Activated naive CD8-positive, alpha-beta T cell treated with anti-CD3 and anti-CD28 coated beads, Interleukin-2, amount 50 U/mL, for 24 hours (primary cell): ENCODE data around the gene MGST1.

Experiments used
- ATAC-seq: fragments of 150-1000 bp; cut with Tn5 transposase; one replicate; pipeline ENCODE4 v1.10.0; 2021
- DNase-seq: peaks from one replicate; pipeline ENCODE4 v3.0.0; 2021
- H3K27ac Mint-ChIP-seq: one replicate; pipeline ENCODE4 v1.8.0; 2021; ENCODE audit warnings: mild to moderate bottlenecking, mixed read lengths
- H3K27me3 Mint-ChIP-seq: one replicate; pipeline ENCODE4 v1.8.0; 2021; ENCODE audit warnings: mixed read lengths
- H3K36me3 Mint-ChIP-seq: one replicate; pipeline ENCODE4 v1.8.0; 2021; ENCODE audit warnings: low read depth, mixed read lengths
- H3K4me1 Mint-ChIP-seq: one replicate; pipeline ENCODE4 v1.8.0; 2021; ENCODE audit warnings: mixed read lengths
- H3K4me3 Mint-ChIP-seq: one replicate; pipeline ENCODE4 v1.8.0; 2021; ENCODE audit warnings: mild to moderate bottlenecking, moderate library complexity, mixed read lengths
- H3K9me3 Mint-ChIP-seq: one replicate; pipeline ENCODE4 v1.8.0; 2021; ENCODE audit warnings: mixed read lengths

MGST1 gene, protein sequence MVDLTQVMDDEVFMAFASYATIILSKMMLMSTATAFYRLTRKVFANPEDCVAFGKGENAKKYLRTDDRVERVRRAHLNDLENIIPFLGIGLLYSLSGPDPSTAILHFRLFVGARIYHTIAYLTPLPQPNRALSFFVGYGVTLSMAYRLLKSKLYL

GRCh38 chr12:16347391-16348298 lies at the start of gene MGST1:
Gene MGST1 (plus strand): TSS chr12:16347645. CDS start chr12:16354253, 6,608 bp downstream.
- H3K4me3 Mint-ChIP-seq = no peak within 1 kb of the TSS
- peaks cover 1% of the 10 kb centered on the region for H3K4me1 Mint-ChIP-seq
- H3K36me3 Mint-ChIP-seq = no peaks in the 10 kb centered on the region
- ATAC-seq = no peak
- no peak within 1 kb of the TSS for H3K27ac Mint-ChIP-seq
- H3K27me3 Mint-ChIP-seq = peaks cover 17% of the 10 kb centered on the region
- DNase-seq = no peak
- H3K9me3 Mint-ChIP-seq = peaks cover 6% of the 10 kb centered on the region

- H3K27ac Mint-ChIP-seq = no peak overlapping the region
- H3K4me3 Mint-ChIP-seq = no peak overlapping the region
- no peaks in the 10 kb centered on the region for H3K9me3 Mint-ChIP-seq
- H3K36me3 Mint-ChIP-seq = no peaks in the 10 kb centered on the region
- H3K4me1 Mint-ChIP-seq = no peaks in the 10 kb centered on the region
- no peaks in the 10 kb centered on the region for H3K27me3 Mint-ChIP-seq
- no peak for ATAC-seq
- DNase-seq = no peak
Observed at GRCh38 chr12:16299403-16299802, 48.0 kb upstream of the MGST1 start.

DNA sequence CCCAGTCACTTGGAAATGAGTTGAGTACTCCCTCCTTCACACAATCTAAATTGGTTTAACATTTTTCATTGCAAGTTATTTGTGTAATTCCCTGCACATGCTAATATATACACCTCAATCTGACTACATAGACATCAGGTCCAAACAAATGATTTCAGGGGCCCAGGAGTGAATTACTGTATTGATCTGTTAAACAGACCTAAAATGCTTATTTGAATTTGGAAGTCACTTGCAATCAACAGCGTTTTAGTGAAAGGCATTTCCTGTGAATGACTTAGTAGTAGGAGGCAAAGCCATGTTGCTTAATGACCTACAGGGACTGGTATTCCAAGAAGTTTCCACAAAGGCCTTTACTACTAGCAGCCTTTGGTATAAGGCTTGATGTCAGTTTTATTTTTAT lies 47.3 kb upstream of the MGST1 start:
- Mint-ChIP-seq H3K4me1 (no peaks in the 10 kb centered on the region), H3K27me3 (no peaks in the 10 kb centered on the region), H3K36me3 (no peaks in the 10 kb centered on the region), H3K27ac (no peak overlapping the region), H3K4me3 (no peak overlapping the region), H3K9me3 (no peaks in the 10 kb centered on the region)
- ATAC-seq (no peak), DNase-seq (no peak)

DNA sequence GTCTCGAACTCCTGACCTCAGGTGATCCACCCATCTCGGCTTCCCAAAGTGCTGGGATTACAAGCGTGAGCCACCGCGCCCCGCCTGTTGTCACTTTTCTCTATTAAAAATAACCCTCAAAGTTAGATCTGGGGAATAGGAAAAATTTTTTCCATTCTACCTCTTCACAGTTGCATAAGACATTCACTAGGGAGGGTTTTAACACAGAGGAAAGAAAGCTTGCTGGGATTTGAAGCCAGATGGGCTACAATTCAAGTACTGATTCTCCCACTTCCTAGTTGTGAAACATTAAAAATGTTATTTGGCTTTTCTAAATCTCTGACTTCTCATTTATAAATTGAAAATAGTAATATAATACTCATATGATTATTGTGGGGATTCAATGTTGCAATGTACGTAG lies 46.7 kb upstream of the MGST1 start:
- no peaks in the 10 kb centered on the region for H3K4me1 Mint-ChIP-seq
- H3K27me3 Mint-ChIP-seq = no peaks in the 10 kb centered on the region
- H3K9me3 Mint-ChIP-seq = peaks cover 6% of the 10 kb centered on the region
- no peak overlapping the region for H3K27ac Mint-ChIP-seq
- no peaks in the 10 kb centered on the region for H3K36me3 Mint-ChIP-seq
- ATAC-seq = no peak
- DNase-seq = no peak
- no peak overlapping the region for H3K4me3 Mint-ChIP-seq

DNA sequence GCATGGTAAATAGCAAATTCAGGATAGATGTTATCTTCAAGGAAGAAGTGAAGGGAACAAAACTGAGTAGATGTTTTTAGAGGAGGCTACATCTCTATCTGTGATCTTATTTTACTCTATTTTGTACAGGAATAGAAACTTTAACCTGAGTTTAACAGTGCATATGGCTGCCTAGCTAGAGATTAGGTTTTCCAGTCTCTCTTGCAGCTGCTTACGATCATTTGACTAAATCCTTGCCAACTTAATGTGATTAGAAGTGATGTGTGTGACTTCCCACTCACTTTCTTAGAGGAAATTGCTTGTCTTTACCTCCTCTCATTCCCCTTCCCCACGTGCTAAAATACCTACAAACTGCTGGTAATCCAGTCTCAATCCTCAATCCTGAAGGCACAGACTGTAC lies 43.5 kb upstream of the MGST1 start:
- no peaks in the 10 kb centered on the region for H3K27me3 Mint-ChIP-seq
- ATAC-seq = no peak
- H3K36me3 Mint-ChIP-seq = no peaks in the 10 kb centered on the region
- no peak for DNase-seq
- peaks cover 9% of the 10 kb centered on the region for H3K9me3 Mint-ChIP-seq
- no peaks in the 10 kb centered on the region for H3K4me1 Mint-ChIP-seq
- H3K27ac Mint-ChIP-seq = no peak overlapping the region
- no peak overlapping the region for H3K4me3 Mint-ChIP-seq

DNA sequence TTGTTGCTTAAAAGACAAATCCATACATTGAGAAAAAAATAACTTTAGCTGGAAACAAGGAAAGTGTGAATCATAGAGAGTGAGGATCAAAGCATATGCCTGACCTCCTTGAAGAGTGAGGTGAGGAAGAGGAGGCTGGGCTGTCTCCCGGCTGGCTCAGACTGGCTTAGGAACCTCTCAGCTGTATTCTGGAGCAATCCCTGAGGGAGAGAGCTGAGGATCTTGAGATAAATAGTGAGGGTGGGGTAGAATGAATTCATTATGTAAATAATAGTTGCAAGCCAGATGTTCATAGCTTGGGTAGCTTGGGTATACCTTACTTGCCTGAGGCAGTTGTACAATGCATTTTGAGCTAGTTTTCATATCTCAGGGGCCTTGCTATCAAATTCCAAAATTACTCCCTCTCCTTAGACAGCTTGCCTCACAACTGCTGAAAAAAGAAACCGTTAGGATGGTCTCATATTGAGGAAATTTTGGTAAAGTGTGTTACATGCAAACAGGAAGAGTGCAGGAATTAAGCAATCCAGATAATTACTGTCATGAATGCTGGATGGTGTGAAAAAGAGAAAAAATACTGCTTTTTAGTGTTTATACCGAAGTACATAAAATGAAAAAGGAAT lies 39.5 kb upstream of the MGST1 start:
- no peak for DNase-seq
- Mint-ChIP-seq H3K27me3 (no peaks in the 10 kb centered on the region), H3K36me3 (no peaks in the 10 kb centered on the region), H3K27ac (no peak overlapping the region), H3K4me3 (no peak overlapping the region), H3K4me1 (no peaks in the 10 kb centered on the region), H3K9me3 (peaks cover 28% of the 10 kb centered on the region)
- ATAC-seq = no peak

GRCh38 chr12:16310934-16311333 lies 36.5 kb upstream of the MGST1 start:
- Mint-ChIP-seq H3K27me3 (no peaks in the 10 kb centered on the region), H3K9me3 (peaks cover 21% of the 10 kb centered on the region), H3K4me3 (no peak overlapping the region), H3K36me3 (no peaks in the 10 kb centered on the region), H3K27ac (no peak overlapping the region), H3K4me1 (no peaks in the 10 kb centered on the region)
- DNase-seq = no peak
- no peak for ATAC-seq

DNA sequence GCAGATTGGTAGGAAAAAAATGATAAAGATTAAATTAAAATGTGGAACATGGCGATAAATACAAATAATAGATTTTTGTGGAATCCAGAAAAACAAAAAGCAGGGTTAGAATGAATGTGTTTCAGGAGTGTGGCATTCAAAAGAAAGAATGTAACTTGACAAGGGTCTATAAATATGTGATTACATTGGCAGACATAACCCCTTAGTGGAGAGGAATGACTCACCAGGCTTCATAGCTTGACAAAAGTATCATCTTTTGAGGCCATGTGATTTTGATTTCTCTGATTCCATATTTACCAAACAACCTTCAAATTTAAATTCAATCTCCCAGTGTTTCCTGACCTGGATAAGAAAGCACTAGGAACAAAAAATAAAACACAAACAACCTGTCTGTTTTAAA lies 24.4 kb upstream of the MGST1 start:
- Mint-ChIP-seq H3K36me3 (no peaks in the 10 kb centered on the region), H3K27me3 (no peaks in the 10 kb centered on the region), H3K4me3 (no peak overlapping the region), H3K9me3 (peaks cover 11% of the 10 kb centered on the region), H3K27ac (no peak overlapping the region), H3K4me1 (no peaks in the 10 kb centered on the region)
- no peak for DNase-seq
- ATAC-seq = no peak

- peaks cover 17% of the 10 kb centered on the region for H3K9me3 Mint-ChIP-seq
- no peaks in the 10 kb centered on the region for H3K36me3 Mint-ChIP-seq
- no peak for ATAC-seq
- DNase-seq = no peak
- H3K27ac Mint-ChIP-seq = no peak overlapping the region
- no peak overlapping the region for H3K4me3 Mint-ChIP-seq
- H3K4me1 Mint-ChIP-seq = no peaks in the 10 kb centered on the region
- no peaks in the 10 kb centered on the region for H3K27me3 Mint-ChIP-seq
Observed at GRCh38 chr12:16323638-16324037, 23.8 kb upstream of the MGST1 start.

DNA sequence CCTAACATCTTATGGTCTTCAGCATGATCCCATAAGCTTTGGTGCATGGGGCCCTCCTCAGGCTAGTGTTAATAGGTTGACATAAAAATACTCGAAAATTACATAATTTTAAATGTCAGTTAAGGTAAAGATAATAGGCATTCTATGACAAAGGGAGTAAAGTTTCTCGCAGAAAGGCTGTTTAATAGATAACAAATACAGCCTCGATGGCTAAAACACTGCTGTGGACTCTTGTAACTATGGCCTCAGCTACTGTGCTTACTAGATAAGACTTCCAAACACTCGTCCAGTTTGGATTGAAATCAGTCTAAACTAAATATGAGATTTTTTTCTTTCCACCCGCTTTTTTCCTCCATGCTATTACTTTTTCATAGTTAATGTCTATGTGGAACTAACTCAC lies 23.2 kb upstream of the MGST1 start:
- DNase-seq (no peak), ATAC-seq (no peak)
- Mint-ChIP-seq H3K27me3 (no peaks in the 10 kb centered on the region), H3K36me3 (no peaks in the 10 kb centered on the region), H3K27ac (no peak overlapping the region), H3K9me3 (peaks cover 18% of the 10 kb centered on the region), H3K4me1 (no peaks in the 10 kb centered on the region), H3K4me3 (no peak overlapping the region)

GRCh38 chr12:16324772-16325171 lies 22.7 kb upstream of the MGST1 start:
- no peak for DNase-seq
- H3K27me3 Mint-ChIP-seq = no peaks in the 10 kb centered on the region
- H3K9me3 Mint-ChIP-seq = peaks cover 18% of the 10 kb centered on the region
- H3K36me3 Mint-ChIP-seq = no peaks in the 10 kb centered on the region
- H3K4me3 Mint-ChIP-seq = no peak overlapping the region
- H3K4me1 Mint-ChIP-seq = no peaks in the 10 kb centered on the region
- no peak overlapping the region for H3K27ac Mint-ChIP-seq
- no peak for ATAC-seq

GRCh38 chr12:16325426-16325825 lies 22.0 kb upstream of the MGST1 start:
- Mint-ChIP-seq H3K27me3 (no peaks in the 10 kb centered on the region), H3K4me3 (no peak overlapping the region), H3K9me3 (peaks cover 18% of the 10 kb centered on the region), H3K4me1 (no peaks in the 10 kb centered on the region), H3K27ac (no peak overlapping the region), H3K36me3 (no peaks in the 10 kb centered on the region)
- no peak for DNase-seq
- no peak for ATAC-seq

DNA sequence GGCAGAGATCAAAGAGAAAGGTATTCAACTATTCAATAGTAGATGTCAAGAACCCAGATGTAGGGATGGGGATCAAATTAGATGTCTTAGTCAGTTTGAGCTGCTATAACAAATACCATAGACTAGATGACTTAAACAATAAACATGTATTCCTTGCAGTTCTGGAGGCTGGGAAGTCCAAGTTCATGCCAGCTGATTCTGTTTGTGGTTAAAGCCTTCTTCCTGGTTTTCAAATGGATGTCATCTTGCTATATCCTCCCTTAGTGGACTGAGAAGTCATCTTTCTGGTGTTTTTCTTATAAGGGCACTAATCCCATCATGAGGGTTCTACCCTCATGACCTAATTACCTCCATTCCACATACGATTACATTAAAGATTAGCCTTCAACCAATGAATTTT lies 19.5 kb upstream of the MGST1 start:
- Mint-ChIP-seq H3K27ac (no peak overlapping the region), H3K36me3 (no peaks in the 10 kb centered on the region), H3K4me1 (no peaks in the 10 kb centered on the region), H3K4me3 (no peak overlapping the region), H3K9me3 (peaks cover 21% of the 10 kb centered on the region), H3K27me3 (no peaks in the 10 kb centered on the region)
- no peak for DNase-seq
- ATAC-seq = no peak

GRCh38 chr12:16329594-16329993 lies 17.9 kb upstream of the MGST1 start:
- no peak for ATAC-seq
- H3K9me3 Mint-ChIP-seq = peaks cover 26% of the 10 kb centered on the region
- H3K27me3 Mint-ChIP-seq = no peaks in the 10 kb centered on the region
- H3K4me1 Mint-ChIP-seq = no peaks in the 10 kb centered on the region
- H3K36me3 Mint-ChIP-seq = no peaks in the 10 kb centered on the region
- no peak overlapping the region for H3K27ac Mint-ChIP-seq
- H3K4me3 Mint-ChIP-seq = no peak overlapping the region
- no peak for DNase-seq

GRCh38 chr12:16330560-16330959 lies 16.9 kb upstream of the MGST1 start:
- peaks cover 26% of the 10 kb centered on the region for H3K9me3 Mint-ChIP-seq
- no peaks in the 10 kb centered on the region for H3K27me3 Mint-ChIP-seq
- no peaks in the 10 kb centered on the region for H3K4me1 Mint-ChIP-seq
- DNase-seq (no peak), ATAC-seq (no peak)
- H3K36me3 Mint-ChIP-seq = no peaks in the 10 kb centered on the region
- no peak overlapping the region for H3K27ac Mint-ChIP-seq
- no peak overlapping the region for H3K4me3 Mint-ChIP-seq
